ENCODE data around the gene EVC. TPM values are rescaled to one million over a fixed set of nuclear protein-coding genes. Genes with fewer than 3 reads are reported as not detected.

Gene EVC
- total RNA-seq, 3 donors from 2014 or later = 1.9 to 24.2 (median 4.6) TPM

DNA sequence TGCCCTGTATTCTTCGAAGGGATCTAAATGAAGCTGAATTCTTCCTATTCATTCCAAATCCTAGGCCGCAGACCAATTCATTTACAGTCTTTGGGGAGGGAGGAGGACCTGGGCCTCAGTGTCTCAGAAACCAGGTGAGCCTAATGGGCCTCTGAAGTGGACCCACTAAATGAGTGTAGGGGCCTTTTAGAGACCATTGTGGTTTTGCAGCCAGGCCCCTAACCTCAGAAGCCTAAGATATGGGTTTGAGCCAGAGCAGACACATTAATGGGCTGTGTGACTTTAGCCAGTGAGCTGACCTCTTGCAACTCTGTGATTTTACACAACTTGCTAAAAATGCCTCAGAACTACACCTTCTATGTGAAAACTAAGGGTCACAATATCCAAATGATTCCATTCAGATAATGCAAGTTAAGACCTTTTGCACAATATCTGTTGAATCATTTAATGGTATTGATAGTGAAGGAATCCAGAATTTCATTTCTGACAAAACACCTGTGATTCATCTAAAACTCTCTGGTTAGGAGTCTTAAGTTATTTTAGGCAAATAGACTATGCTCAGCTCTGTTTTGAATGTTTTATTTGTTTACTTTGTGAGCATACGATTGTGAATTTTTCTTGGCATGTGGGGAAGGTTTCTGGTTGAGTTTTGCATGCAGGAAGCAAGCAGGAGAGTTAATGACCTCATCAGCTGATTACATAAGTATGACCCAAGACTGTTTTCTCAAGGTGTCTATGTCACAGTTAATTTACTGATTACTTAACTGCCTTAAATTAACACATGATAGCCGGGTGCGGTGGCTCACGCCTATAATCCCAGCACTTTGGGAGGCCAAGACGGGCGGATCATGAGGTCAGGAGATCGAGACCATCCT lies 75.0 kb downstream of the EVC start:
- Histone ChIP-seq H3K4me1 (ENCODE audit: low read depth) (no peaks in the 10 kb centered on the region), H3K36me3 (ENCODE audit: low read depth) (no peaks in the 10 kb centered on the region), H3K9me3 (no peaks in the 10 kb centered on the region), H3K4me3 (no peak overlapping the region)
- TF ChIP-seq, protein P1, sequence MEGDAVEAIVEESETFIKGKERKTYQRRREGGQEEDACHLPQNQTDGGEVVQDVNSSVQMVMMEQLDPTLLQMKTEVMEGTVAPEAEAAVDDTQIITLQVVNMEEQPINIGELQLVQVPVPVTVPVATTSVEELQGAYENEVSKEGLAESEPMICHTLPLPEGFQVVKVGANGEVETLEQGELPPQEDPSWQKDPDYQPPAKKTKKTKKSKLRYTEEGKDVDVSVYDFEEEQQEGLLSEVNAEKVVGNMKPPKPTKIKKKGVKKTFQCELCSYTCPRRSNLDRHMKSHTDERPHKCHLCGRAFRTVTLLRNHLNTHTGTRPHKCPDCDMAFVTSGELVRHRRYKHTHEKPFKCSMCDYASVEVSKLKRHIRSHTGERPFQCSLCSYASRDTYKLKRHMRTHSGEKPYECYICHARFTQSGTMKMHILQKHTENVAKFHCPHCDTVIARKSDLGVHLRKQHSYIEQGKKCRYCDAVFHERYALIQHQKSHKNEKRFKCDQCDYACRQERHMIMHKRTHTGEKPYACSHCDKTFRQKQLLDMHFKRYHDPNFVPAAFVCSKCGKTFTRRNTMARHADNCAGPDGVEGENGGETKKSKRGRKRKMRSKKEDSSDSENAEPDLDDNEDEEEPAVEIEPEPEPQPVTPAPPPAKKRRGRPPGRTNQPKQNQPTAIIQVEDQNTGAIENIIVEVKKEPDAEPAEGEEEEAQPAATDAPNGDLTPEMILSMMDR (IDR thresholded peaks at IDR 0.05) = no peak
- no peak for DNase-seq
- ATAC-seq = no peak
- intact Hi-C loops (cut with DNase I, micrococcal nuclease) = no loop called here

DNA sequence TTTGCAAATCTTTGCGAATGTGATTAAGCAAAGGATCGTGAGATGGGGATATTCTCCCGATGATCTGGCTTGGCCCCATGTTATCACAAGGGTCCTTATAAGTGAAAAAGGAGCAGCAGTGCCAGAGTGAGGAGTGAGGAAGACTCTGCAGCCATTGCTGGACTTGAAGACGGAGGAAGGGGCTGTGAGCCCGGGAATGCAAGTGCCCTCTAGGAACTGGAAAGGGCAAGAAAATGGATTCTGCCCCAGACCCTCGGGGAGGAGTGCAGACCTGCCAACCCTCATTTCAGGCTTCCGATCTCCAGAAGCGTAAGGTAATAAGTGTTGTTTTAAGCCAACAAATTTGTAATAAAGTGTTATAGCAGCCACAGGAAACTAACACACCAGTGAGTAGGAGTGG lies 76.3 kb downstream of the EVC start:
- intact Hi-C loops (cut with DNase I, micrococcal nuclease) = no loop called here
- no peaks in the 10 kb centered on the region for H3K9me3 ChIP-seq
- TF ChIP-seq, protein P1 (IDR thresholded peaks at IDR 0.05) = no peak
- H3K4me1 ChIP-seq (ENCODE audit: low read depth) = no peaks in the 10 kb centered on the region
- H3K4me3 ChIP-seq = no peak overlapping the region
- ATAC-seq (no peak), DNase-seq (no peak)
- H3K36me3 ChIP-seq (ENCODE audit: low read depth) = no peaks in the 10 kb centered on the region

DNA sequence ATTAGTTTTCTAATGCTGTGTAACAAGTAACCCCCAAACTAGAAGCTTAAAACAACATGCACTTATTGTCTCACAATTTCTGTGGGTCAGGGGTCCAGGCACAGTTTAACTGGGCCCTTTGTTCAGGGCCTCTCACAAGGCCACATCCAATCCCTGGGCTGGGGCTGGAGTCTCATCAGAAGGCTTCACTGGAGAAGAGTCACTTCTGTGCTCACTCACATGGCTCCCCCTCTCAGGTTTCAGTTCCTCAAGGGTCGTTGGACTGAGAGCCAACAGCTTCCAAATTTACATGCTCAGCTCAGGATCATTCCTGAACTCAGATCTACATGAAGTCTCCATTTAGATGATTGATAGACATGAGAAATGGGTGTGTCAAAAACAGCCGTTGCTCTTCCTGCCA lies 77.1 kb downstream of the EVC start:
- Histone ChIP-seq H3K9me3 (no peaks in the 10 kb centered on the region), H3K4me3 (no peak overlapping the region), H3K4me1 (ENCODE audit: low read depth) (no peaks in the 10 kb centered on the region), H3K36me3 (ENCODE audit: low read depth) (no peaks in the 10 kb centered on the region)
- ATAC-seq (no peak), DNase-seq (no peak)
- TF ChIP-seq, protein P1 (IDR thresholded peaks at IDR 0.05) = no peak
- intact Hi-C loops (cut with DNase I, micrococcal nuclease) = no loop called here

DNA sequence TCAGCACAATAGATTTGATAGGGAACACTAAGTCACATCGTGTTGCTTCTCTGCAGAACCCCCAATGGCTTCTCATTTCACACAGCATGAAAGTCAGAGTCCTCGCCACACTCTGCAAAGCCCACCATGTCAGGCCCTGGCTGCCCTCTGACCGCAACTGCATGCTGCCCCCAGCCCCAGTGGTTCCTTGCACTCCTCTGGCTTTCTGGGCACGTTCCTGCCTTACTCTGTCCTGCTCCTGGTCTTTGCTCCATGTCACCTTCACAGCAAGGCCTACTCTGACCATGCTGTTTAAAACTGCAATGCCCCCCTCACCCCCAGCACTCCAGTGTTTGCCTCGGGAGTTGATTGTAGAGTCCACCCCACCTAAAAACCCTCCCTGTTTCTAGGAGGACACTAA lies 78.1 kb downstream of the EVC start:
- DNase-seq = no peak
- Histone ChIP-seq H3K9me3 (no peaks in the 10 kb centered on the region), H3K36me3 (ENCODE audit: low read depth) (no peaks in the 10 kb centered on the region), H3K4me1 (ENCODE audit: low read depth) (no peaks in the 10 kb centered on the region), H3K4me3 (no peak overlapping the region)
- TF ChIP-seq, protein P1 (IDR thresholded peaks at IDR 0.05) = no peak
- no peak for ATAC-seq
- intact Hi-C loops (cut with DNase I, micrococcal nuclease) = no loop called here

DNA sequence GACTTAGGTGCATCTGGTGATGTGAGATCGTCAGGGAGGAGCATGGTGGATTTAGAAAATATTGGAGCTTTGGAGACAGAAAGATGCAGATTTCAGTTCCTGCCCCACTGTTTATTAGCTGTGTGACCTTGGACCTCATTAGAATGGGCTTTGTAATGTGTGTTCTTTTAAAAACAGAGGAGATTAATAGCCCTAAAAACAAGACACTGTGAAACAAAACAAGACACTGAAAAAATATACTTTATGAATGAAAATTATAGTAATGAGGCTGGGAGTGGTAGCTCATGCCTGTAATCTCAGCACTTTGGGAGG lies 79.5 kb downstream of the EVC start:
- ATAC-seq = no peak
- TF ChIP-seq, protein P1 (IDR thresholded peaks at IDR 0.05) = no peak
- DNase-seq = no peak
- no peaks in the 10 kb centered on the region for H3K4me1 ChIP-seq (ENCODE audit: low read depth)
- intact Hi-C loops (cut with DNase I, micrococcal nuclease) = no loop called here
- H3K9me3 ChIP-seq = no peaks in the 10 kb centered on the region
- H3K4me3 ChIP-seq = no peak overlapping the region
- H3K36me3 ChIP-seq (ENCODE audit: low read depth) = no peaks in the 10 kb centered on the region
